ENCODE data around the gene NOL4L. TPM values are rescaled to one million over a fixed set of nuclear protein-coding genes. Genes with fewer than 3 reads are reported as not detected.
A peak's percentile ranks its signal among the peaks of the same experiment; 100 is the strongest.

NOL4L gene
- total and polyA plus RNA-seq, 9 donors: 3.3 to 17.1 (median 10.6) TPM

DNA sequence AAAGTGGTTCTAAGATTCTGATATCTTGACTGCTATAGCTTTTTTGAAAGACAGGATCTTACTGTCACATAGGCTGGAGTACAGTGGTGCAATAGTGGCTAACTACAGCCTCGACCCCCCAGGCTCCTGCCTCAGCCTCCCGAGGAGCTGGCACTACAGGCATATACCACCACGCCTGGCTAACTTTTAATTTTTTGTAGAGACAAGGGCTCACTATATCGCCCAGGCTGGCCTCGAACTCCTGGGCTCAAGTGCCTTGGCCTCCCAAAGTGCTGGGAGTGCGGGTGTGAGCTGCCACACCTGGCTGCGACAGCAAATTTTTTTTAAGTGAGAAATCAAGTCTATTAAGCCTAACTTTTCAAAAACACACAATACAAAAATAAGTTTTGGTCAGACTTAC is 106.6 kb downstream of the NOL4L start:
- H3K9me3 ChIP-seq: no peaks in the 10 kb centered on the region
- H3K27me3 ChIP-seq: no peaks in the 10 kb centered on the region
- peaks cover 24% of the 10 kb centered on the region for H3K4me1 ChIP-seq (ENCODE audit: insufficient read depth)
- 91 to 95% (median 95%) methylated on average over 7 of the region's 7 CpGs for WGBS, 3 donors
- H3K27ac ChIP-seq: no peak overlapping the region
- H3K36me3 ChIP-seq: no peaks in the 10 kb centered on the region
- intact Hi-C loops (cut with DNase I): no loop called here
- DNase-seq: no peak
- TF ChIP-seq EP300 (IDR thresholded peaks at IDR 0.05): no peak
- TF ChIP-seq, protein P1, sequence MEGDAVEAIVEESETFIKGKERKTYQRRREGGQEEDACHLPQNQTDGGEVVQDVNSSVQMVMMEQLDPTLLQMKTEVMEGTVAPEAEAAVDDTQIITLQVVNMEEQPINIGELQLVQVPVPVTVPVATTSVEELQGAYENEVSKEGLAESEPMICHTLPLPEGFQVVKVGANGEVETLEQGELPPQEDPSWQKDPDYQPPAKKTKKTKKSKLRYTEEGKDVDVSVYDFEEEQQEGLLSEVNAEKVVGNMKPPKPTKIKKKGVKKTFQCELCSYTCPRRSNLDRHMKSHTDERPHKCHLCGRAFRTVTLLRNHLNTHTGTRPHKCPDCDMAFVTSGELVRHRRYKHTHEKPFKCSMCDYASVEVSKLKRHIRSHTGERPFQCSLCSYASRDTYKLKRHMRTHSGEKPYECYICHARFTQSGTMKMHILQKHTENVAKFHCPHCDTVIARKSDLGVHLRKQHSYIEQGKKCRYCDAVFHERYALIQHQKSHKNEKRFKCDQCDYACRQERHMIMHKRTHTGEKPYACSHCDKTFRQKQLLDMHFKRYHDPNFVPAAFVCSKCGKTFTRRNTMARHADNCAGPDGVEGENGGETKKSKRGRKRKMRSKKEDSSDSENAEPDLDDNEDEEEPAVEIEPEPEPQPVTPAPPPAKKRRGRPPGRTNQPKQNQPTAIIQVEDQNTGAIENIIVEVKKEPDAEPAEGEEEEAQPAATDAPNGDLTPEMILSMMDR (IDR thresholded peaks at IDR 0.05): no peak
- no peak overlapping the region for H3K4me3 ChIP-seq

DNA sequence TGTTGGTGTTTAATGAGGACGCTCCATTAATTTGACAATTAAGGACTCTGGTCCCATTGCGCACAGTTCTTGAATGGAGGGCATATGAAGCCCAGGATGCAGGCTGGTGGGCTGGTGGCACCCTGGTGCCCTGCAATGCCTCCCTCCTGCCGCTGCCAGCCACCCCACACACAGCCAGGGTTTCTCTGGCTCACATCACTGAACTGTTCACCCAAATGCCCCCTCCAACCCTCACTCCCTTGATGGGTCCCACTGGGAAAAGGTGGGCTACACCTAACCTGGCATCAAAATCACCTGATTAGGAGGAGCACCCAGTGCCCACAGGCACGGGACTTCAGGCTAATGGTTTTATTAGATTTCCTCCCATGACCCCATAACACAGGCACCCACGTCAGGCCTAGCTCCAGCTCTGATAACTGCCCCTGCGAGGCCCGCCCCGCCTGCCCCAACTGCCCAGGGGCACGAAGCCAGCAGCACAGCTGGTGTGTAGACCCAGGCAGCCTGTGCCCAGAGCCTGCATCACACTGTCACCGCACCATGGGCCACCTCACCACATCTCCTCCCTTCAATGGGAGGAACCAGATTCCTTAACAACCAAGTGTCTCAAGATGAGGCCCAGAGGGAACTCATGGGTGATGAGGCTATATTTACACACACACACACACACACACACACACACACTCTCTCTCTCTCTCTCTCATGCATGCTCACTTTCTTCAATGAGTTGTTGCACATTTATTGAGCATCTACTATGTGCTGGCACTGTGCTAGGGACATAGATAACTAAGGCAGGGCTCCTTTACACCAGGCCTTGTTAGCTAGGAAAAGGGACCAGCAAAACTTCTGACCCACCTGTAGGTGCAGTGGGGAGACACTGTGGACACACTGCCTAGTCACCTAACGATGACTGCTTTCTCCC is 107.3 kb downstream of the NOL4L start:
- no peaks in the 10 kb centered on the region for H3K36me3 ChIP-seq
- peaks cover 29% of the 10 kb centered on the region for H3K4me1 ChIP-seq (ENCODE audit: insufficient read depth)
- WGBS, 3 donors: 81 to 96% (median 86%) methylated on average over 11 of the region's 11 CpGs
- intact Hi-C loops (cut with DNase I): no loop called here
- H3K9me3 ChIP-seq: no peaks in the 10 kb centered on the region
- TF ChIP-seq, protein P1 (IDR thresholded peaks at IDR 0.05): no peak
- TF ChIP-seq POLR2A (IDR thresholded peaks at IDR 0.05): no peak
- no peak for TF ChIP-seq EP300 (IDR thresholded peaks at IDR 0.05)
- H3K27ac ChIP-seq: no peak overlapping the region
- DNase-seq: peak in 1 of 5 donors; percentile 20
- no peak overlapping the region for H3K4me3 ChIP-seq
- H3K27me3 ChIP-seq: no peaks in the 10 kb centered on the region

DNA sequence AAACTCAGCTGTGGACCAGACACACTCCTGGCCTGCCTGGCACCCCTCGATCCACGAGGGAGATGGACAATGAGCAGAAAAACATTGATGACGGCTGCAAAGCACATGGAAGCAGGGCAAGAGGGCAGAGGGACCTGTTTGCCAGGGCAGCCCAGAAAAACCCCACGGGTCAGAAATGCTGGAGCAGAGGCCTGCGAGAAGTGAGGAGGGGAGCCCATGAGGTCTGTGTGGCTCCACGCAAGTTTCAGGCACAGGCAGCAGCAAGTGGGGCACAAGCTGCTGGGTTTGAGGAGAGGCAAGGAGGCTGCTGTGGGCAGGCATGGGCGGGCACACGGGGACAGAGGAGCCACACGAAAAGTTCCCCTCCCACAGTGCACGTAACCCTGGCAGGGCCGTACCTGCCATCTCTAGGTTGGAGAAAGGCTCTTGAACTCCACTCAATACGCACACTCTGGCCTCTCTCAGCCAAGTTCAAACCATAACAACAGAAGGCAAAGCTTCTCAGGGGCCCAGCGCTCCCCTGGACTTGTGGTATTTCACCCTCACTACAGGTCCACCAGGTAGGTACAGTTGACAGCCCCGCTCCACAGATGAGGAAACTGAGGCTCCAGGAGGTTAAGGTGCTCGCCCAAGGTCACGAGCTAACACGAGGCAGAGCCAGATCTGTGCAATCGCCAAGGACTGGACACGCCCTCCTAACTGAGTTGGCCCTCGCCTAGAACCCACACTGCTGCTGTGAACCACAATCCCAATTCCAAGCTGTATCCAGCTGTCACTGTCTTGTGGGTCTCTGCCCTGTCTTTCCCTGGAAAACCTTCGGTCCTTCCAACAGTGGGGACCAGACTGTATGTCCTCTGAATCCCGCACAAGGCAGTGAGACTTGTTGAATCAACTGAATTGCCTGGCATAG is 108.2 kb downstream of the NOL4L start:
- DNase-seq: peak in 1 of 5 donors; percentile 31

More for the DNA sequence above, 108.2 kb downstream of the NOL4L start:
- Histone ChIP-seq H3K27me3 (no peaks in the 10 kb centered on the region), H3K4me1 (ENCODE audit: insufficient read depth) (peaks cover 29% of the 10 kb centered on the region), H3K27ac (peak overlapping the region in 1 of 2 donors; percentile 16), H3K4me3 (no peak overlapping the region), H3K36me3 (no peaks in the 10 kb centered on the region), H3K9me3 (no peaks in the 10 kb centered on the region)
- TF ChIP-seq POLR2A (IDR thresholded peaks at IDR 0.05) (no peak), EP300 (IDR thresholded peaks at IDR 0.05) (no peak)
- TF ChIP-seq, protein P1 (IDR thresholded peaks at IDR 0.05): no peak
- intact Hi-C loops (cut with DNase I): no loop called here
- WGBS, 3 donors: 58 to 81% (median 76%) methylated on average over 22 of the region's 22 CpGs
